H7 (cell line): ENCODE results near the gene ATP13A3. TPM values are rescaled to one million over a fixed set of nuclear protein-coding genes. Genes with fewer than 3 reads are reported as not detected.
"Not testable (repeated sequence)": the region's sequence is repeated elsewhere in the genome, so short reads cannot be mapped to it uniquely, and the experiment has no call there.

Source experiments
- DNase-seq: peaks from one replicate; pipeline ENCODE4 v3.0.0; 2012
- H3K27me3 ChIP-seq: 2 replicates; pipeline ENCODE4 v1.6.0; 2011; ENCODE audit warnings: mild to moderate bottlenecking, low read length; ENCODE audit not compliant: control insufficient read depth, insufficient read depth
- H3K36me3 ChIP-seq: replicated peaks from 2 replicates; pipeline ENCODE4 v1.5.1; 2011; ENCODE audit warnings: low read length; ENCODE audit not compliant: control insufficient read depth, insufficient read depth
- H3K4me3 ChIP-seq: 2 replicates; pipeline ENCODE4 v1.5.1; 2011; ENCODE audit warnings: low read depth, mild to moderate bottlenecking, control low read depth, low read length, moderate library complexity; ENCODE audit not compliant: insufficient read depth
- total RNA-seq: library from RNA; depleted of rRNA; stranded (reverse); fragments of >200 nt; shearing (Covaris generic); gene quantifications from 2 replicates; pipeline ENCODE4 v1.2.3, GENCODE V29; 2014

ATP13A3 gene
- total RNA-seq, 1 experiment from 2014 or later: 46.5 TPM

- no peak for DNase-seq
- no peaks in the 10 kb centered on the region for H3K36me3 ChIP-seq
- no peaks in the 10 kb centered on the region for H3K27me3 ChIP-seq
- no peak overlapping the region for H3K4me3 ChIP-seq
Measured at GRCh38 chr3:194508491-194509453, 22.0 kb upstream of the ATP13A3 start.

GRCh38 chr3:194507571-194507970, 20.8 kb upstream of the ATP13A3 start:
- no peaks in the 10 kb centered on the region for H3K36me3 ChIP-seq
- H3K27me3 ChIP-seq: no peaks in the 10 kb centered on the region
- no peak overlapping the region for H3K4me3 ChIP-seq
- no peak for DNase-seq

GRCh38 chr3:194505791-194506415, 19.1 kb upstream of the ATP13A3 start:
- DNase-seq: no peak
- no peak overlapping the region for H3K4me3 ChIP-seq
- no peaks in the 10 kb centered on the region for H3K27me3 ChIP-seq
- H3K36me3 ChIP-seq: no peaks in the 10 kb centered on the region

- Histone ChIP-seq H3K27me3 (no peaks in the 10 kb centered on the region), H3K4me3 (no peak overlapping the region), H3K36me3 (no peaks in the 10 kb centered on the region)
- DNase-seq: no peak
Measured at GRCh38 chr3:194504861-194505260, 18.1 kb upstream of the ATP13A3 start.

- H3K36me3 ChIP-seq: no peaks in the 10 kb centered on the region
- no peak overlapping the region for H3K4me3 ChIP-seq
- no peaks in the 10 kb centered on the region for H3K27me3 ChIP-seq
- no peak for DNase-seq
Measured at GRCh38 chr3:194504146-194504545, 17.3 kb upstream of the ATP13A3 start.

GRCh38 chr3:194503081-194503531, 16.3 kb upstream of the ATP13A3 start:
- DNase-seq: no peak
- no peaks in the 10 kb centered on the region for H3K27me3 ChIP-seq
- no peak overlapping the region for H3K4me3 ChIP-seq
- no peaks in the 10 kb centered on the region for H3K36me3 ChIP-seq

- Histone ChIP-seq H3K4me3 (no peak overlapping the region), H3K36me3 (no peaks in the 10 kb centered on the region), H3K27me3 (no peaks in the 10 kb centered on the region)
- no peak for DNase-seq
Measured at GRCh38 chr3:194500198-194500597, 13.4 kb upstream of the ATP13A3 start.

GRCh38 chr3:194499516-194499915, 12.7 kb upstream of the ATP13A3 start:
- not testable (repeated sequence) for H3K36me3 ChIP-seq, H3K4me3 ChIP-seq, H3K27me3 ChIP-seq, DNase-seq

- no peaks in the 10 kb centered on the region for H3K27me3 ChIP-seq
- H3K4me3 ChIP-seq: no peak overlapping the region
- no peaks in the 10 kb centered on the region for H3K36me3 ChIP-seq
- DNase-seq: no peak
Measured at GRCh38 chr3:194497799-194498575, 11.2 kb upstream of the ATP13A3 start.

GRCh38 chr3:194496217-194496919, 9.6 kb upstream of the ATP13A3 start:
- no peaks in the 10 kb centered on the region for H3K36me3 ChIP-seq
- no peak for DNase-seq
- no peak overlapping the region for H3K4me3 ChIP-seq
- no peaks in the 10 kb centered on the region for H3K27me3 ChIP-seq

GRCh38 chr3:194494951-194495374, 8.2 kb upstream of the ATP13A3 start:
- H3K4me3 ChIP-seq: no peak overlapping the region
- no peaks in the 10 kb centered on the region for H3K36me3 ChIP-seq
- no peak for DNase-seq
- no peaks in the 10 kb centered on the region for H3K27me3 ChIP-seq

- H3K4me3 ChIP-seq, DNase-seq, H3K27me3 ChIP-seq, H3K36me3 ChIP-seq: not testable (repeated sequence)
Measured at GRCh38 chr3:194493995-194494927, 7.5 kb upstream of the ATP13A3 start.

- Histone ChIP-seq H3K4me3 (no peak overlapping the region), H3K36me3 (no peaks in the 10 kb centered on the region; the same call in 1 of the 2 replicates), H3K27me3 (peaks cover 3% of the 10 kb centered on the region)
- no peak for DNase-seq
Measured at GRCh38 chr3:194492001-194492400, 5.2 kb upstream of the ATP13A3 start.
